Trophoblast cell (in vitro differentiated cells and primary cell): ENCODE measurements around the gene SPPL2B.

Experiments
- DNase-seq, 2 donors: peaks; one replicate each; pipeline ENCODE4 v3.0.0-alpha.2; 2016
- H2AFZ ChIP-seq: 2 replicates; pipeline ENCODE4 v1.6.1; 2013; ENCODE audit warnings: low read length, moderate library complexity, mild to moderate bottlenecking; ENCODE audit not compliant: insufficient read depth, poor library complexity
- H2AK5ac ChIP-seq: 2 replicates; pipeline ENCODE4 v1.6.1; 2013; ENCODE audit warnings: mild to moderate bottlenecking, low read length
- H2BK120ac ChIP-seq: 2 replicates; pipeline ENCODE4 v1.6.1; 2013; ENCODE audit warnings: low read length, mild to moderate bottlenecking, moderate library complexity; ENCODE audit not compliant: insufficient read depth, poor library complexity
- H2BK12ac ChIP-seq: 2 replicates; pipeline ENCODE4 v1.6.1; 2013; ENCODE audit warnings: mild to moderate bottlenecking, low read length, moderate library complexity
- H2BK5ac ChIP-seq: 2 replicates; pipeline ENCODE4 v1.6.1; 2013; ENCODE audit warnings: low read length, low read depth, moderate library complexity, mild to moderate bottlenecking; ENCODE audit not compliant: poor library complexity
- H3K14ac ChIP-seq: 2 replicates; pipeline ENCODE4 v1.6.1; 2013; ENCODE audit warnings: mild to moderate bottlenecking, low read length
- H3K18ac ChIP-seq: 2 replicates; pipeline ENCODE4 v1.6.1; 2013; ENCODE audit warnings: mild to moderate bottlenecking, low read length
- H3K23ac ChIP-seq: 2 replicates; pipeline ENCODE4 v1.6.1; 2013; ENCODE audit warnings: low read length
- H3K27ac ChIP-seq: 2 replicates; pipeline ENCODE4 v1.5.1; 2013; ENCODE audit warnings: low read depth, mild to moderate bottlenecking, inconsistent platforms, low read length, moderate library complexity
- H3K27me3 ChIP-seq: 2 replicates; pipeline ENCODE4 v1.6.1; 2013; ENCODE audit warnings: inconsistent platforms, mild to moderate bottlenecking, low read length, moderate library complexity; ENCODE audit not compliant: insufficient read depth
- H3K36me3 ChIP-seq, 2 experiments: 1 replicate in 1 of 2; 2 replicates in 1 of 2; pipeline ENCODE4 v1.6.1; 2013; ENCODE audit warnings: low read length in 2 of 2, mild to moderate bottlenecking in 2 of 2, moderate library complexity in 1 of 2; ENCODE audit not compliant: insufficient read depth in 2 of 2, control insufficient read depth in 1 of 2
- H3K4ac ChIP-seq: 2 replicates; pipeline ENCODE4 v1.6.1; 2013; ENCODE audit warnings: low read depth, mild to moderate bottlenecking, low read length, moderate library complexity
- H3K4me1 ChIP-seq, 2 experiments: 1 replicate in 1 of 2; 2 replicates in 1 of 2; pipeline ENCODE4 v1.6.1; 2013; ENCODE audit warnings: low read length in 2 of 2, mild to moderate bottlenecking in 2 of 2, moderate library complexity in 1 of 2; ENCODE audit not compliant: insufficient read depth in 2 of 2, control insufficient read depth in 1 of 2
- H3K4me2 ChIP-seq: 2 replicates; pipeline ENCODE4 v1.6.1; 2013; ENCODE audit warnings: inconsistent platforms, mild to moderate bottlenecking, low read length, moderate library complexity
- H3K4me3 ChIP-seq: 2 replicates; pipeline ENCODE4 v1.5.1; 2013; ENCODE audit warnings: mild to moderate bottlenecking, low read depth, low read length, inconsistent platforms
- H3K79me1 ChIP-seq: one replicate; pipeline ENCODE4 v1.6.1; 2013; ENCODE audit warnings: low read length
- H3K79me2 ChIP-seq: 2 replicates; pipeline ENCODE4 v1.6.1; 2013; ENCODE audit warnings: low read length, mild to moderate bottlenecking; ENCODE audit not compliant: control insufficient read depth, insufficient read depth, poor library complexity
- H3K9ac ChIP-seq: 2 replicates; pipeline ENCODE4 v1.6.1; 2013; ENCODE audit warnings: mild to moderate bottlenecking, low read length
- H3K9me3 ChIP-seq: 2 replicates; pipeline ENCODE4 v1.6.1; 2013; ENCODE audit warnings: low read depth, mild to moderate bottlenecking, control low read depth, inconsistent platforms, low read length; ENCODE audit not compliant: insufficient read depth
- H4K12ac ChIP-seq: 2 replicates; pipeline ENCODE4 v1.6.1; 2013; ENCODE audit warnings: low read depth, mild to moderate bottlenecking, low read length, moderate library complexity
- H4K8ac ChIP-seq: 2 replicates; pipeline ENCODE4 v1.6.1; 2013; ENCODE audit warnings: low read depth, mild to moderate bottlenecking, low read length, moderate library complexity
- H4K91ac ChIP-seq: one replicate; pipeline ENCODE4 v1.6.1; 2013; ENCODE audit warnings: low read depth, mild to moderate bottlenecking, low read length, moderate library complexity
- WGBS: extraction: QIAGEN DNeasy Blood & Tissue Kit; methylation state at CpG from one replicate; pipeline ENCODE4 v1.1.7; 2013; ENCODE audit warnings: missing lambda C conversion rate; ENCODE audit not compliant: insufficient read length, insufficient coverage; ENCODE audit errors: extremely low coverage; 5-methylcytosine and 5-hydroxymethylcytosine counted together

SPPL2B gene

GRCh38 chr19:2359992-2360685 is 31.7 kb downstream of the SPPL2B start, which contains the start of gene TMPRSS9:
TSS of gene TMPRSS9 (plus strand) at chr19:2360265. CDS start at chr19:2389786, 29,521 bp downstream.
- Histone ChIP-seq H3K4me3 (no peak within 1 kb of the TSS), H3K4ac (no peak within 1 kb of the TSS), H2BK120ac (no peak within 1 kb of the TSS), H3K79me1 (no peaks in the 10 kb centered on the region), H2AK5ac (no peak within 1 kb of the TSS), H3K14ac (no peak within 1 kb of the TSS), H3K79me2 (no peaks in the 10 kb centered on the region), H3K9ac (no peak within 1 kb of the TSS), H2BK5ac (no peak within 1 kb of the TSS), H4K91ac (no peak within 1 kb of the TSS), H2BK12ac (no peak within 1 kb of the TSS), H4K8ac (no peak within 1 kb of the TSS), H3K27me3 (no peaks in the 10 kb centered on the region), H3K9me3 (peaks cover 4% of the 10 kb centered on the region), H3K4me2 (no peak within 1 kb of the TSS), H3K18ac (no peak within 1 kb of the TSS), H3K4me1 (no peaks in the 10 kb centered on the region), H3K27ac (no peak within 1 kb of the TSS), H2AFZ (no peak within 1 kb of the TSS), H3K36me3 (no peaks in the 10 kb centered on the region), H3K23ac (no peak within 1 kb of the TSS), H4K12ac (no peak within 1 kb of the TSS)
- DNase-seq: no peak
- WGBS: no CpG with 5 or more reads among the region's 44 CpGs

DNA sequence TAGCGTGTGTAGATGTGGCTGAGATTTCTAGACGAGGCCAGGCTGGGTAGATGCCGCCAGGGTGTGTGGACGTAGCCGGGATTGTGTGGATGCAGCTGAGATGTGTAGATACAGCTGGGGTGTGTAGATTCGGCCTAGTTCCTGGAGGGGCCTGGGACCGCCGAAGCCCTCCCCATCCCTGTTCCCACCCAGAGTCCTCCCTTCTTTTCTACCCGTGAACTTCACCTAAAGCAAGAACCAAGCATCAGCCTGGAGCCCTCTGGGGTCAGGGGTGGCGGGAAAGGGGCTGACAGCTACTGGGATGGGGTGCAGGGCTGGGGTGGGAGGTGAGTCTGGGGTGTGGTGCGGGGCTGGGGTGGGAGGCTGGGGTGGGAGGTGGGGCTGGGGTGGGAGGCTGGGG is 32.3 kb downstream of the SPPL2B start:
- Histone ChIP-seq H3K4me3 (no peak overlapping the region), H4K91ac (no peak overlapping the region), H3K4ac (no peak overlapping the region), H3K4me2 (no peak overlapping the region), H3K18ac (no peak overlapping the region), H4K12ac (no peak overlapping the region), H3K36me3 (no peaks in the 10 kb centered on the region), H3K27me3 (no peaks in the 10 kb centered on the region), H3K27ac (no peak overlapping the region), H3K9me3 (peaks cover 4% of the 10 kb centered on the region), H4K8ac (no peak overlapping the region), H2BK120ac (no peak overlapping the region), H3K23ac (no peak overlapping the region), H2AFZ (no peak overlapping the region), H3K4me1 (no peaks in the 10 kb centered on the region), H2BK12ac (no peak overlapping the region), H3K79me1 (no peaks in the 10 kb centered on the region), H3K9ac (no peak overlapping the region), H2BK5ac (no peak overlapping the region), H3K14ac (no peak overlapping the region), H3K79me2 (no peaks in the 10 kb centered on the region), H2AK5ac (no peak overlapping the region)
- no CpG with 5 or more reads among the region's 11 CpGs for WGBS
- DNase-seq: no peak

- WGBS: no CpG with 5 or more reads among the region's 24 CpGs
- DNase-seq: no peak
- no peak overlapping the region for H4K12ac ChIP-seq
These were observed 33.0 kb downstream of the SPPL2B start for GRCh38 chr19:2361246-2362045.

GRCh38 chr19:2362046-2362969 is 33.8 kb downstream of the SPPL2B start:
- no peak overlapping the region for H4K12ac ChIP-seq
- H3K9ac ChIP-seq: no peak overlapping the region
- H2AFZ ChIP-seq: no peak overlapping the region
- DNase-seq: no peak
- no peak overlapping the region for H4K8ac ChIP-seq
- H3K9me3 ChIP-seq: peaks cover 6% of the 10 kb centered on the region
- H3K4ac ChIP-seq: no peak overlapping the region
- H3K14ac ChIP-seq: no peak overlapping the region
- H2AK5ac ChIP-seq: no peak overlapping the region
- H3K18ac ChIP-seq: no peak overlapping the region
- no peak overlapping the region for H2BK12ac ChIP-seq
- no peaks in the 10 kb centered on the region for H3K79me1 ChIP-seq
- H3K36me3 ChIP-seq: no peaks in the 10 kb centered on the region
- no peak overlapping the region for H4K91ac ChIP-seq
- 100% methylated on average over 9 of the region's 11 CpGs for WGBS
- H3K79me2 ChIP-seq: no peaks in the 10 kb centered on the region
- H2BK5ac ChIP-seq: no peak overlapping the region
- H3K27me3 ChIP-seq: no peaks in the 10 kb centered on the region
- H3K23ac ChIP-seq: peak overlapping the region; percentile 90
- no peak overlapping the region for H3K4me3 ChIP-seq
- no peak overlapping the region for H2BK120ac ChIP-seq
- no peaks in the 10 kb centered on the region for H3K4me1 ChIP-seq
- H3K4me2 ChIP-seq: no peak overlapping the region
- no peak overlapping the region for H3K27ac ChIP-seq

More at GRCh38 chr19:2361246-2362045, 33.0 kb downstream of the SPPL2B start:
- Histone ChIP-seq H3K4ac (no peak overlapping the region), H3K14ac (no peak overlapping the region), H2AFZ (no peak overlapping the region), H3K18ac (no peak overlapping the region), H3K9me3 (peaks cover 4% of the 10 kb centered on the region), H3K4me2 (no peak overlapping the region), H2BK120ac (no peak overlapping the region), H2BK12ac (no peak overlapping the region), H3K36me3 (no peaks in the 10 kb centered on the region), H3K9ac (no peak overlapping the region), H4K8ac (no peak overlapping the region), H3K27ac (no peak overlapping the region), H3K4me1 (no peaks in the 10 kb centered on the region), H3K4me3 (no peak overlapping the region), H4K91ac (no peak overlapping the region), H3K23ac (no peak overlapping the region), H3K79me2 (no peaks in the 10 kb centered on the region), H2BK5ac (no peak overlapping the region), H3K79me1 (no peaks in the 10 kb centered on the region), H3K27me3 (no peaks in the 10 kb centered on the region), H2AK5ac (no peak overlapping the region)
